HepG2 (cell line): ENCODE results near the gene CARMIL1. TPM values are rescaled to one million over a fixed set of nuclear protein-coding genes. Genes with fewer than 3 reads are reported as not detected.

Experiments
- ATM ChIP-seq: fragments of 450-650 bp; IDR thresholded peaks from 2 replicates; pipeline ENCODE4 v1.7.1; 2017; ENCODE audit warnings: mild to moderate bottlenecking, borderline replicate concordance
- BRCA1 ChIP-seq: sonication (generic); formaldehyde crosslinking; IDR thresholded peaks from 2 replicates; pipeline ENCODE4 v1.4.0; 2020; ENCODE audit warnings: missing genetic modification reagents
- CSRNP1 ChIP-seq: sonication (generic); formaldehyde crosslinking; IDR thresholded peaks from 2 replicates; pipeline ENCODE4 v1.8.1; 2023; ENCODE audit warnings: mild to moderate bottlenecking, missing genetic modification reagents
- ELF3 ChIP-seq: IDR thresholded peaks from 2 replicates; pipeline ENCODE4 v1.6.1; 2016; ENCODE audit warnings: missing genetic modification reagents, missing compliant biosample characterization
- HOXD1 ChIP-seq: sonication (generic); formaldehyde crosslinking; IDR thresholded peaks from 2 replicates; pipeline ENCODE4 v1.5.0; 2020; ENCODE audit warnings: missing genetic modification reagents
- KLF9 ChIP-seq: IDR thresholded peaks from 2 replicates; pipeline ENCODE4 v1.6.1; 2016; ENCODE audit warnings: low read depth
- LBX2 ChIP-seq: sonication (generic); formaldehyde crosslinking; IDR thresholded peaks from 2 replicates; pipeline ENCODE4 v1.5.0; 2020; ENCODE audit warnings: missing genetic modification reagents, mild to moderate bottlenecking, borderline replicate concordance
- MAF1 ChIP-seq: sonication (generic); formaldehyde crosslinking; IDR thresholded peaks from 2 replicates; pipeline ENCODE4 v1.5.0; 2020; ENCODE audit warnings: missing genetic modification reagents, borderline replicate concordance
- NAIF1 ChIP-seq: sonication (generic); formaldehyde crosslinking; IDR thresholded peaks from 2 replicates; pipeline ENCODE4 v1.5.0; 2020; ENCODE audit warnings: mild to moderate bottlenecking, missing genetic modification reagents, borderline replicate concordance
- NBN ChIP-seq: fragments of 450-650 bp; conservative IDR thresholded peaks from 2 replicates; pipeline ENCODE4 v1.6.1; 2017
- NR1H2 ChIP-seq: sonication (generic); formaldehyde crosslinking; IDR thresholded peaks from 2 replicates; pipeline ENCODE4 v1.8.1; 2022; ENCODE audit warnings: low read depth, missing genetic modification reagents, borderline replicate concordance
- PRPF4 ChIP-seq: fragments of 200-400 bp; formaldehyde crosslinking; IDR thresholded peaks from 2 replicates; pipeline ENCODE4 v1.6.1; 2016; ENCODE audit warnings: low read length, low read depth; ENCODE audit not compliant: poor library complexity, severe bottlenecking
- RERE ChIP-seq: IDR thresholded peaks from 2 replicates; pipeline ENCODE4 v1.6.1; 2016; ENCODE audit warnings: low read depth, missing genetic modification reagents, missing compliant biosample characterization
- SETDB1 ChIP-seq: sonication (generic); formaldehyde crosslinking; IDR thresholded peaks from 2 replicates; pipeline ENCODE4 v1.5.1; 2020; ENCODE audit warnings: missing genetic modification reagents, mild to moderate bottlenecking, borderline replicate concordance
- SOX5 ChIP-seq: IDR thresholded peaks from 2 replicates; pipeline ENCODE4 v1.6.1; 2016; ENCODE audit warnings: borderline replicate concordance
- SP5 ChIP-seq: IDR thresholded peaks from 2 replicates; pipeline ENCODE4 v1.6.1; 2016; ENCODE audit warnings: low read depth, borderline replicate concordance
- TBP ChIP-seq: sonication (generic); formaldehyde crosslinking; IDR thresholded peaks from 2 replicates; pipeline ENCODE4 v1.5.0; 2020; ENCODE audit warnings: missing genetic modification reagents
- TRIM22 ChIP-seq: fragments of 450-650 bp; IDR thresholded peaks from 2 replicates; pipeline ENCODE4 v1.6.1; 2017
- ZNF136 ChIP-seq: sonication (generic); formaldehyde crosslinking; IDR thresholded peaks from 2 replicates; pipeline ENCODE4 v1.8.1; 2022; ENCODE audit warnings: low read depth, mild to moderate bottlenecking, moderate library complexity, missing genetic modification reagents
- ZNF552 ChIP-seq: sonication (generic); formaldehyde crosslinking; IDR thresholded peaks from 2 replicates; pipeline ENCODE4 v1.9.0; 2022; ENCODE audit warnings: missing genetic modification reagents, mild to moderate bottlenecking, borderline replicate concordance
- ZNF572 ChIP-seq: sonication (generic); formaldehyde crosslinking; IDR thresholded peaks from 2 replicates; pipeline ENCODE4 v1.5.1; 2020; ENCODE audit warnings: mild to moderate bottlenecking, missing genetic modification reagents
- ZSCAN31 ChIP-seq: sonication (generic); formaldehyde crosslinking; IDR thresholded peaks from 2 replicates; pipeline ENCODE4 v1.5.0; 2020; ENCODE audit warnings: low read depth, mild to moderate bottlenecking, missing genetic modification reagents
- polyA plus RNA-seq, 8 experiments: library from polyadenylated mRNA; depleted of rRNA in 3 of 8; stranded (reverse) in 7 of 8; unstranded in 1 of 8; fragments of >200 nt; fragmentation: Illumina TruSeq in 4 of 8; extraction: Trizol in 4 of 8; gene quantifications; 2 replicates each; pipeline versions ENCODE4 v1.2.1 to v1.2.3, GENCODE V29; 2011 to 2016; ENCODE audit warnings: low read depth in 4 of 8, missing spikeins in 1 of 8, mixed read lengths in 1 of 8; ENCODE audit not compliant: insufficient read depth in 1 of 8
- total RNA-seq, 5 experiments: library from RNA; depleted of rRNA; stranded (reverse); fragments of >200 nt; fragmentation: Illumina TruSeq; extraction: Trizol; gene quantifications; 2 replicates each; pipeline ENCODE4 v1.2.3, GENCODE V29; 2016; ENCODE audit warnings: low read depth in 1 of 5

The CARMIL1 gene
- total and polyA plus RNA-seq, 2 of the 13 experiments (the other 11 are each of a cell fraction or from before 2014, with no cell fraction given): 1.8 to 2.6 TPM

GRCh38 chr6:25278914-25279747 is at the start of gene CARMIL1 (continued):
- TF ChIP-seq ZSCAN31 (peak; percentile 44; the same call in 1 of the 2 replicates), KLF9 (CRISPR knock-in tag) (no peak), TRIM22 (no peak), SOX5 (CRISPR knock-in tag) (0 out of 2 replicates have a peak, but pooled peaks have one; percentile 14), ZNF572 (CRISPR knock-in tag) (no peak), RERE (no peak), CSRNP1 (CRISPR knock-in tag) (no peak), HOXD1 (CRISPR knock-in tag) (peak; percentile 48; the same call in 1 of the 2 replicates), ZNF136 (CRISPR knock-in tag) (no peak; the same call in 1 of the 2 replicates), SETDB1 (CRISPR knock-in tag) (no peak), SP5 (CRISPR knock-in tag) (0 out of 2 replicates have a peak, but pooled peaks have one; percentile 17), NBN (no peak), NR1H2 (CRISPR knock-in tag) (no peak), LBX2 (no peak), ATM (no peak), PRPF4 (no peak), MAF1 (peak; percentile 76; the same call in 1 of the 2 replicates), ELF3 (CRISPR knock-in tag) (no peak), ZNF552 (CRISPR knock-in tag) (no peak), NAIF1 (CRISPR knock-in tag) (no peak), BRCA1 (CRISPR knock-in tag) (0 out of 2 replicates have a peak, but pooled peaks have one; percentile 52), TBP (CRISPR knock-in tag) (no peak)
